Activated CD4-positive, alpha-beta T cell treated with anti-CD3 and anti-CD28 coated beads, Interleukin-2, Interleukin-6, amounts not matched to agents 100 ng/mL and 50 ng/mL, durations not matched to agents 16 hours and 8 hours (primary cell): Measurements from ENCODE around the gene ERF.

Experiments
- DNase-seq: peaks from one replicate; pipeline ENCODE4 v3.0.0-alpha.2; 2020

Gene ERF

GRCh38 chr19:42208612-42209011 is 46.3 kb downstream of the ERF start:
- DNase-seq = no peak

GRCh38 chr19:42207767-42208271 is 47.1 kb downstream of the ERF start:
- no peak for DNase-seq

GRCh38 chr19:42206871-42207755 is 47.8 kb downstream of the ERF start:
- DNase-seq = no peak

GRCh38 chr19:42204664-42205063 is 50.3 kb downstream of the ERF start:
- no peak for DNase-seq

- DNase-seq = no peak
Observed at GRCh38 chr19:42203700-42204099, 51.2 kb downstream of the ERF start.

GRCh38 chr19:42202290-42202880 is 52.5 kb downstream of the ERF start:
- no peak for DNase-seq

GRCh38 chr19:42201489-42202289 is 53.2 kb downstream of the ERF start:
- DNase-seq = peak; percentile 75

GRCh38 chr19:42200116-42200715 is 54.7 kb downstream of the ERF start:
- no peak for DNase-seq

GRCh38 chr19:42199440-42200115 is 55.4 kb downstream of the ERF start:
- DNase-seq = peak; percentile 88

GRCh38 chr19:42198676-42199439 is 56.1 kb downstream of the ERF start:
- DNase-seq = peak; percentile 81
